B cell (primary cell): Measurements from ENCODE around the gene ELAVL2.

Experiments
- EZH2 ChIP-seq: IDR thresholded peaks from 2 replicates; pipeline ENCODE4 v1.6.1; 2012; ENCODE audit warnings: borderline replicate concordance, low read depth, mild to moderate bottlenecking, moderate library complexity, low read length; ENCODE audit not compliant: insufficient read depth, poor library complexity, severe bottlenecking
- TF ChIP-seq, protein P1 (sequence below): fragments of 200-600 bp; IDR thresholded peaks from one replicate; pipeline ENCODE4 v1.8.0; 2022; ENCODE audit warnings: antibody characterized with exemption, mild to moderate bottlenecking

DNA sequence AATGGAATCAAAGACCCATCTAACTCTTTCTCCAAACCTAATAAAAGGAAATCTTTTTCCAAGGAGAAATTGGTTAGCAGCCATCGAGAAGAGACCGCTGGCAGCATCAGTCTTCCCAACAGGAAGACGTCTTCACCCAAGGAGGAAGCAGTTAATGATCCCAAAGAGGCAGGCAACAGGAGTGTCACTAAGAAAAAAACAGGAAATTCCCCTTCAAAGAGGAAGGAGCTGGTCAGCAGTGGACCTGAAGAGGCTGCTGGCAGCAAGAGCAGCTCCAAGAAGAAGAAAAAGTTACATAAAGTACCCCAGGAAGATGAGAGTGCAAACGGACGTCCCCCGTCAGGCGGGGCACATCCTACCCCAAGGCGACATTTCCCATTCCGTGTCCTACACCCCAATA, 143.7 kb downstream of the ELAVL2 start:
- TF ChIP-seq, protein P1, sequence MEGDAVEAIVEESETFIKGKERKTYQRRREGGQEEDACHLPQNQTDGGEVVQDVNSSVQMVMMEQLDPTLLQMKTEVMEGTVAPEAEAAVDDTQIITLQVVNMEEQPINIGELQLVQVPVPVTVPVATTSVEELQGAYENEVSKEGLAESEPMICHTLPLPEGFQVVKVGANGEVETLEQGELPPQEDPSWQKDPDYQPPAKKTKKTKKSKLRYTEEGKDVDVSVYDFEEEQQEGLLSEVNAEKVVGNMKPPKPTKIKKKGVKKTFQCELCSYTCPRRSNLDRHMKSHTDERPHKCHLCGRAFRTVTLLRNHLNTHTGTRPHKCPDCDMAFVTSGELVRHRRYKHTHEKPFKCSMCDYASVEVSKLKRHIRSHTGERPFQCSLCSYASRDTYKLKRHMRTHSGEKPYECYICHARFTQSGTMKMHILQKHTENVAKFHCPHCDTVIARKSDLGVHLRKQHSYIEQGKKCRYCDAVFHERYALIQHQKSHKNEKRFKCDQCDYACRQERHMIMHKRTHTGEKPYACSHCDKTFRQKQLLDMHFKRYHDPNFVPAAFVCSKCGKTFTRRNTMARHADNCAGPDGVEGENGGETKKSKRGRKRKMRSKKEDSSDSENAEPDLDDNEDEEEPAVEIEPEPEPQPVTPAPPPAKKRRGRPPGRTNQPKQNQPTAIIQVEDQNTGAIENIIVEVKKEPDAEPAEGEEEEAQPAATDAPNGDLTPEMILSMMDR, result no peak
- no peak for TF ChIP-seq EZH2
